GM12865 (cell line): Measurements from ENCODE around the gene TMEM270.

Source experiments
- DNase-seq: peaks from one replicate; pipeline ENCODE4 v3.0.0; 2010; ENCODE audit warnings: low read depth
- H3K4me3 ChIP-seq: 2 replicates; pipeline ENCODE4 v1.5.1; 2011; ENCODE audit warnings: mild to moderate bottlenecking, low read depth, low read length, control low read depth
- CTCF ChIP-seq: IDR thresholded peaks from 2 replicates; pipeline ENCODE4 v1.5.1; 2011; ENCODE audit warnings: low read length, control low read depth, low read depth, inconsistent platforms; ENCODE audit not compliant: insufficient read depth; ENCODE audit errors: missing control alignments

Gene TMEM270

DNA sequence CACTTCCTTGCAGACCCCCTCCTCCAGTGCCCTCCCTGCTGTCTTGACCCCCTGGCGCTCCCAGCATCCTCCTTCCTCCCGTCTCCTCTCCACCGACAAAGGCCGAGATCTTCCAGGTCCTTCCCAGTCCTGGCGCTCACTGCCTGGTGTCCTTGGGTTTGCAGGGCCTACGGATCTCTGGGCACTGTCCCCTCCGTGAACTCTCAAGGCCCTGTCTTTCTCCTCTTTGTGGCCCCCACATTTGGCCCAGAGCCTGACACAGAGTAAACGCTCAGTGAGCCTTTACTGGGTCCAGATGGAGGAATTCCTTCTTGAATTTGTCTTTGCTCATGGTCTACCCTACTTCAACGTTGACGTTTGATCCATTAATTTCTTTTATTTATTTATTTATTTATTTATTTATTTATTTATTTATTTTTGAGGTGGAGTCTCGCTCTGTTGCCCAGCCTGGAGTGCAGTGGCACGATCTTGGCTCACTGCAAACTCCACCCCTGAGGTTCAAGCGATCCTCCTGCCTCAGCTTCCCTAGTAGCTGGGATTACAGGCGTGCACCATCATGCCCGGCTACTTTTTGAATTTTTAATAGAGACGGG is 29.7 kb downstream of the TMEM270 start:
- no peak overlapping the region for H3K4me3 ChIP-seq
- no peak for DNase-seq
- TF ChIP-seq CTCF = no peak

DNA sequence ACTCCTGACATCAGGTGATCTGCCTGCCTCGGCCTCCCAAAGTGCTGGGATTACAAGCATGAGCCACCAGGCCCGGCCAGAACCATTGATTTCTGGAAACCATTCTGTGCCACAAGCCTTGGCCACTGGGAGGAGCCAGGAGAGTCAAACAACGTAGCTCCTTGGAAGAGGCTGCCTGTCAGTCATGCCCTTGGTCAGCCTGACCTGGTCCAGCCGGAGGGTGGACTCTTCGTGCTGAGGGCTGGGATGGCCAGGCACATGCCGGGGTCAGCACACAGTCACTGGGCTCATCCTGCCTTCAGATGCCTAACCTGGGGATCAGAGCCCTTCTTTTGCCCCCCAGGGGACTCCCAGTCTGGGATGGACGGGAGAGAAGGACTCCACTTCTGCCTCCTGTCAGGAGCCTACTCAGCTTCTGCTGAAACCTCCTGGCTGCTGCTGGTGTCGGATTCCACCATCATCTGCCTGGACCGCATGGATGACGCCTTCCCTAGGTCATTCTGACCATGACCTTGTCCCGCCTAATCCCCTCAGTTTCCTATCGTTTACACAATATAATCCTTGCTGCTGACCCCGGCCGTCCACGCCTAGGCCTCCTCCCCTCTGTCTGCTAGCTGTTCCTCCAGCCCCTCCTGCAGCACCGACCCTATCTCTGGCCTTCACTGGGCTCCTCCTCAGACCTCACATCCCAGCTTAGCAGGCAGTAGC is 30.4 kb downstream of the TMEM270 start:
- DNase-seq = no peak
- no peak for TF ChIP-seq CTCF
- H3K4me3 ChIP-seq = no peak overlapping the region

- no peak for DNase-seq
- no peak for TF ChIP-seq CTCF
Measured at GRCh38 chr7:73892003-73892999, 31.3 kb downstream of the TMEM270 start.

DNA sequence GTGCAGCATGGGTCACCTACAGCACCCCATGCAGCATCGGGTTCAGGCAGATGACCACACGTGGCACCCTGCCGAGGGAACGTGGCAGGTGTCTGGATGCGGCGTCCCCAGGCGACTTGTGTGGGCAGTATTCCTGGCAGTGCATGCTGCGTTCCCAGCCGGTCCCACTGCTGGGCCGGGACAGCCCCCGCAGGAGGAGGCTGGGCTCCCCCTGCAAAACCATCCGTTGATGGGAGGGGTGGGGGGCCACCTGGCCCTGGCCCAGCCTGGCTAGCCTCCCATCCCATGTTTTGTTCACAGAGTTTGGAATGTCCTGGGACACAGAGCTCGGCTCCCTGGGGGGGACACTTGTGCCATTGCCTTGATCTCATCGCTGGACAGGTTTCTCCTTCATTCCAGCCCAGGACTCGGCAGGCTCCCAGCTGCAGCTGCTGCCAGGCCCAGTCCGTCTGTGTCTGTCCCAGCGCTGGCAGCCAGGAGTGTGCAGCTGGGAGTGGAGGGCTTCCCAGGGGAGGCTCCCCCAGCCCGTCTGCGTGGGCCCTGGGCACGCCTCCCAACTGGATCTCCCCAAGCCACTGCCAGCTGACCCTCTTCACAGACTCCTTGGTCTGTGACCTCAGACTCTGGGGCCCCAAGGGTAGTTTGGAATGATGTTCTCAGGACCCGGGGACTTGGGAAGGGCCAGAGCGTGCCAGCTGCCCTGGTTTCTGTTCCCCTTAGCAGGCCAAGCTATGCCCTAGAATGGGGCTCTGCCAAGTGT is 32.6 kb downstream of the TMEM270 start:
- no peak for TF ChIP-seq CTCF
- DNase-seq = no peak
- H3K4me3 ChIP-seq = no peak overlapping the region

More at GRCh38 chr7:73892003-73892999, 31.3 kb downstream of the TMEM270 start:
- no peak overlapping the region for H3K4me3 ChIP-seq

GRCh38 chr7:73894166-73894565 is 33.2 kb downstream of the TMEM270 start:
- no peak for DNase-seq
- no peak overlapping the region for H3K4me3 ChIP-seq
- TF ChIP-seq CTCF = no peak
